Measurements from ENCODE around the gene RXRB. TPM values are rescaled to one million over a fixed set of nuclear protein-coding genes. Genes with fewer than 3 reads are reported as not detected.

RXRB gene
- total and polyA plus RNA-seq, 2 of the 13 experiments (the other 11 are each of a cell fraction or from before 2014, with no cell fraction given): 26.7 to 55.7 TPM

- TF ChIP-seq ZFP90 (CRISPR knock-in tag; IDR thresholded peaks at IDR 0.05; ENCODE audit: borderline replicate concordance): 0 out of 2 replicates have a peak, but pooled peaks have one; percentile 32
- 0 out of 2 replicates have a peak, but pooled peaks have one; percentile 60 for TF ChIP-seq ZNF670 (CRISPR knock-in tag; IDR thresholded peaks at IDR 0.05; ENCODE audit: borderline replicate concordance)
- TF ChIP-seq EED (CRISPR knock-in tag; IDR thresholded peaks at IDR 0.05): peak; percentile 48; the same call in 1 of the 2 replicates
- TF ChIP-seq MYPOP (CRISPR knock-in tag; IDR thresholded peaks at IDR 0.05): 0 out of 2 replicates have a peak, but pooled peaks have one; percentile 35
- 0 out of 2 replicates have a peak, but pooled peaks have one; percentile 53 for TF ChIP-seq IRX3 (CRISPR knock-in tag; IDR thresholded peaks at IDR 0.05; ENCODE audit: borderline replicate concordance, low read depth)
- no peak for TF ChIP-seq MXD4 (CRISPR knock-in tag; IDR thresholded peaks at IDR 0.05)
- TF ChIP-seq ZNF850 (CRISPR knock-in tag; conservative IDR thresholded peaks at IDR 0.05): 0 out of 2 replicates have a peak, but pooled peaks have one; percentile 48
- TF ChIP-seq IRF2 (CRISPR knock-in tag; IDR thresholded peaks at IDR 0.05): no peak
- TF ChIP-seq ZNF468 (CRISPR knock-in tag; IDR thresholded peaks at IDR 0.05): peak; percentile 29; the same call in 1 of the 2 replicates
- no peak for TF ChIP-seq HNF4G (IDR thresholded peaks at IDR 0.05; ENCODE audit: borderline replicate concordance, low read depth, low read length)
- TF ChIP-seq HNF4G (CRISPR knock-in tag; IDR thresholded peaks at IDR 0.05; ENCODE audit: borderline replicate concordance, low read depth): 0 out of 2 replicates have a peak, but pooled peaks have one; percentile 7
- peak; percentile 72; the same call in 1 of the 2 replicates for TF ChIP-seq ZNF816 (CRISPR knock-in tag; IDR thresholded peaks at IDR 0.05; ENCODE audit: borderline replicate concordance)
- TF ChIP-seq ZC3H4 (CRISPR knock-in tag; IDR thresholded peaks at IDR 0.05; ENCODE audit: borderline replicate concordance): peak; percentile 54; the same call in 1 of the 2 replicates
- peak; percentile 93 for TF ChIP-seq ZNF772 (CRISPR knock-in tag; IDR thresholded peaks at IDR 0.05)
- 0 out of 2 replicates have a peak, but pooled peaks have one; percentile 9 for TF ChIP-seq MZF1 (CRISPR knock-in tag; IDR thresholded peaks at IDR 0.05; ENCODE audit: borderline replicate concordance)
- TF ChIP-seq MED8 (CRISPR knock-in tag; IDR thresholded peaks at IDR 0.05; ENCODE audit: insufficient replicate concordance): peak; percentile 5
- TF ChIP-seq ZNF138 (CRISPR knock-in tag; IDR thresholded peaks at IDR 0.05; ENCODE audit: low read depth): peak; percentile 24; the same call in 1 of the 2 replicates
- 0 out of 2 replicates have a peak, but pooled peaks have one; percentile 52 for TF ChIP-seq ZNF646 (CRISPR knock-in tag; IDR thresholded peaks at IDR 0.05)
- peak; percentile 45; the same call in 1 of the 2 replicates for TF ChIP-seq ZNF460 (CRISPR knock-in tag; IDR thresholded peaks at IDR 0.05; ENCODE audit: borderline replicate concordance)
- TF ChIP-seq KLF9 (CRISPR knock-in tag; IDR thresholded peaks at IDR 0.05; ENCODE audit: low read depth): 0 out of 2 replicates have a peak, but pooled peaks have one; percentile 24
- peak; percentile 8; the same call in 1 of the 2 replicates for TF ChIP-seq NFYC (CRISPR knock-in tag; IDR thresholded peaks at IDR 0.05)
- no peak for TF ChIP-seq ZNF354B (CRISPR knock-in tag; IDR thresholded peaks at IDR 0.05)
- no peak for TF ChIP-seq JUN (CRISPR knock-in tag; IDR thresholded peaks at IDR 0.05)
Measured at GRCh38 chr6:33207552-33208090, 7.2 kb upstream of the RXRB start (continued).
